Neutrophil (primary cell): ENCODE data around the gene RNF222.
"Not testable (repeated sequence)": the region's sequence is repeated elsewhere in the genome, so short reads cannot be mapped to it uniquely, and the experiment has no call there.

Source experiments
- H3K27ac ChIP-seq: fragments of 200-600 bp; sonication (generic); 2 replicates; pipeline ENCODE4 v1.5.1; 2016; ENCODE audit warnings: mild to moderate bottlenecking, moderate library complexity
- H3K27me3 ChIP-seq: fragments of 200-600 bp; sonication (generic); 2 replicates; pipeline ENCODE4 v1.6.0; 2016; ENCODE audit warnings: mild to moderate bottlenecking
- H3K36me3 ChIP-seq: fragments of 200-600 bp; sonication (generic); 2 replicates; pipeline ENCODE4 v1.5.1; 2017
- H3K4me1 ChIP-seq, 2 experiments: fragments of 200-600 bp in 1 of 2; sonication (generic) in 1 of 2; 1 replicate in 1 of 2; 2 replicates in 1 of 2; pipeline versions ENCODE4 v1.5.1 to v1.6.1; 2013 to 2016; ENCODE audit warnings: low read depth in 1 of 2, low read length in 1 of 2, mild to moderate bottlenecking in 1 of 2, moderate library complexity in 1 of 2; ENCODE audit not compliant: control insufficient read depth in 1 of 2, insufficient read depth in 1 of 2
- H3K4me3 ChIP-seq, 2 experiments: fragments of 200-600 bp in 1 of 2; sonication (generic) in 1 of 2; 1 replicate in 1 of 2; 2 replicates in 1 of 2; pipeline ENCODE4 v1.5.1; 2013 to 2016; ENCODE audit warnings: low read depth in 1 of 2, low read length in 1 of 2, mild to moderate bottlenecking in 1 of 2, moderate library complexity in 1 of 2
- H3K9me3 ChIP-seq: fragments of 200-600 bp; sonication (generic); 2 replicates; pipeline ENCODE4 v1.5.1; 2016
- CTCF ChIP-seq: fragments of 200-600 bp; sonication (generic); IDR thresholded peaks from 2 replicates; pipeline ENCODE4 v1.5.1; 2016; ENCODE audit warnings: antibody characterized with exemption

Gene RNF222

GRCh38 chr17:8380049-8380448 is 17.6 kb downstream of the RNF222 start:
- Histone ChIP-seq H3K4me1 (peaks cover 33 to 40% of the 10 kb centered on the region in 2 experiments), H3K27me3 (no peaks in the 10 kb centered on the region), H3K9me3 (no peaks in the 10 kb centered on the region), H3K36me3 (peaks cover 20% of the 10 kb centered on the region), H3K4me3 (no peak overlapping the region), H3K27ac (no peak overlapping the region)
- TF ChIP-seq CTCF = no peak

GRCh38 chr17:8378117-8378516 is 19.5 kb downstream of the RNF222 start:
- not testable (repeated sequence) for H3K4me3 ChIP-seq, H3K27me3 ChIP-seq, H3K27ac ChIP-seq, H3K9me3 ChIP-seq
- Histone ChIP-seq H3K4me1 (peaks cover 22 to 29% of the 10 kb centered on the region in 2 experiments), H3K36me3 (peaks cover 20% of the 10 kb centered on the region)

GRCh38 chr17:8377422-8377821 is 20.2 kb downstream of the RNF222 start:
- Histone ChIP-seq H3K4me1 (peaks cover 18 to 25% of the 10 kb centered on the region in 2 experiments), H3K27me3 (no peaks in the 10 kb centered on the region), H3K9me3 (no peaks in the 10 kb centered on the region), H3K27ac (peak overlapping the region; percentile 78), H3K36me3 (peaks cover 20% of the 10 kb centered on the region), H3K4me3 (no peak overlapping the region)
- TF ChIP-seq CTCF = no peak

GRCh38 chr17:8376271-8377067 is 21.2 kb downstream of the RNF222 start, which contains the start of gene KRABD2:
Gene KRABD2, minus strand, starts transcription at chr17:8376704.
- Histone ChIP-seq H3K9me3 (no peaks in the 10 kb centered on the region), H3K4me3 (peak within 1 kb of the TSS; percentile 89 to 92), H3K27ac (peak within 1 kb of the TSS; percentile 78), H3K27me3 (no peaks in the 10 kb centered on the region), H3K36me3 (peaks cover 21% of the 10 kb centered on the region), H3K4me1 (peaks cover 13 to 17% of the 10 kb centered on the region in 2 experiments)
- TF ChIP-seq CTCF = peak; percentile 75

- Histone ChIP-seq H3K4me1 (peaks cover 13 to 17% of the 10 kb centered on the region in 2 experiments), H3K36me3 (peaks cover 22% of the 10 kb centered on the region), H3K9me3 (no peaks in the 10 kb centered on the region), H3K4me3 (peak overlapping the region; percentile 89 to 92), H3K27ac (peak overlapping the region; percentile 78), H3K27me3 (no peaks in the 10 kb centered on the region)
- TF ChIP-seq CTCF = no peak
These were observed 21.8 kb downstream of the RNF222 start for GRCh38 chr17:8375738-8376259.

- H3K9me3 ChIP-seq, H3K4me3 ChIP-seq, H3K27me3 ChIP-seq, H3K27ac ChIP-seq: not testable (repeated sequence)
- Histone ChIP-seq H3K4me1 (peaks cover 23 to 27% of the 10 kb centered on the region in 2 experiments), H3K36me3 (peaks cover 12% of the 10 kb centered on the region)
These were observed 23.8 kb downstream of the RNF222 start for GRCh38 chr17:8373856-8374255.
